K562 (cell line): Measurements from ENCODE around the gene MED16. TPM values are rescaled to one million over a fixed set of nuclear protein-coding genes. Genes with fewer than 3 reads are reported as not detected.
A peak's percentile ranks its signal among the peaks of the same experiment; 100 is the strongest.

Experiments
- CHD1 ChIP-seq: fragments of 200-600 bp; sonication (generic); IDR thresholded peaks from one replicate; pipeline ENCODE4 v1.6.1; 2012; ENCODE audit warnings: mild to moderate bottlenecking, moderate library complexity, low read length, inconsistent platforms
- FOXA1 ChIP-seq: fragments of 450-650 bp; IDR thresholded peaks from 2 replicates; pipeline ENCODE4 v1.6.1; 2016; ENCODE audit warnings: mild to moderate bottlenecking, borderline replicate concordance
- FOXK1 ChIP-seq: sonication (generic); formaldehyde crosslinking; IDR thresholded peaks from 2 replicates; pipeline ENCODE4 v1.8.0; 2022; ENCODE audit warnings: missing genetic modification reagents, mild to moderate bottlenecking, borderline replicate concordance
- RBM17 ChIP-seq: fragments of 200-400 bp; formaldehyde crosslinking; IDR thresholded peaks from 2 replicates; pipeline ENCODE4 v1.6.1; 2017; ENCODE audit warnings: low read depth, mild to moderate bottlenecking, low read length, borderline replicate concordance
- RCOR1 ChIP-seq, 2 experiments: IDR thresholded peaks; 2 replicates each; pipeline ENCODE4 v1.6.1; 2012; ENCODE audit warnings: low read depth in 2 of 2, low read length in 2 of 2, borderline replicate concordance in 1 of 2, improper control_type of control experiment in 1 of 2
- TAF15 ChIP-seq: fragments of 200-400 bp; formaldehyde crosslinking; IDR thresholded peaks from 2 replicates; pipeline ENCODE4 v1.6.1; 2017; ENCODE audit warnings: mild to moderate bottlenecking, low read depth, low read length, moderate library complexity
- TAF7 ChIP-seq: fragments of 450-650 bp; IDR thresholded peaks from 2 replicates; pipeline ENCODE4 v1.6.1; 2016; ENCODE audit warnings: missing genetic modification characterization, missing compliant biosample characterization
- ZBED1 ChIP-seq: IDR thresholded peaks from 2 replicates; pipeline ENCODE4 v1.6.1; 2014
- ZNF41 ChIP-seq: fragments of 250-450 bp; sonication (Bioruptor Pico); conservative IDR thresholded peaks from 2 replicates; pipeline ENCODE4 v1.4.0; 2020; ENCODE audit warnings: mild to moderate bottlenecking
- polyA plus RNA-seq, 8 experiments: library from polyadenylated mRNA; depleted of rRNA in 4 of 8; stranded (reverse) in 5 of 8; unstranded in 3 of 8; fragments of >200 nt; fragmentation: Nextera tagmentation in 2 of 8; fragmentation: Illumina TruSeq in 1 of 8; extraction: Ambion mirVana in 2 of 8; extraction: Trizol in 1 of 8; gene quantifications; 2 replicates each; pipeline versions ENCODE4 v1.2.1 to v1.2.3, GENCODE V29; 2011 to 2014; ENCODE audit warnings: inconsistent platforms in 1 of 8, missing spikeins in 1 of 8
- total RNA-seq, 7 experiments: library from RNA; depleted of rRNA in 6 of 7; stranded (reverse); fragments of >200 nt in 6 of 7; fragmentation: Illumina TruSeq in 2 of 7; extraction: Trizol in 2 of 7; gene quantifications; 2 replicates each; pipeline versions ENCODE4 v1.2.1 to v1.2.3, GENCODE V29; 2011 to 2021; ENCODE audit warnings: low replicate concordance in 1 of 7
- TF ChIP-seq, protein P1 (sequence below): fragments of 200-800 bp; sonication (Bioruptor generic); IDR thresholded peaks from 2 replicates; pipeline ENCODE4 v1.6.1; 2017; ENCODE audit warnings: missing genetic modification characterization, missing compliant biosample characterization
- TF ChIP-seq, protein P2 (sequence below): fragments of 250-450 bp; sonication (Bioruptor Pico); IDR thresholded peaks from 2 replicates; pipeline ENCODE4 v1.4.0; 2020; ENCODE audit warnings: mild to moderate bottlenecking, moderate library complexity, borderline replicate concordance
- TF ChIP-seq, protein P3 (sequence below): fragments of 200-800 bp; sonication (Bioruptor generic); IDR thresholded peaks from 2 replicates; pipeline ENCODE4 v1.6.1; 2017; ENCODE audit warnings: missing genetic modification characterization, missing compliant biosample characterization
- TF ChIP-seq, protein P4 (sequence below), 2 experiments: fragments of 450-650 bp; formaldehyde crosslinking in 1 of 2; IDR thresholded peaks; 2 replicates each; pipeline versions ENCODE4 v1.4.0 to v1.6.1; 2014 to 2020; ENCODE audit warnings: mild to moderate bottlenecking in 2 of 2, borderline replicate concordance in 1 of 2, low read depth in 1 of 2

Gene MED16
- total and polyA plus RNA-seq, 9 of the 15 experiments (the other 6 are each of a cell fraction or from before 2014, with no cell fraction given): 0.89 to 59.9 (median 8.6) TPM

DNA sequence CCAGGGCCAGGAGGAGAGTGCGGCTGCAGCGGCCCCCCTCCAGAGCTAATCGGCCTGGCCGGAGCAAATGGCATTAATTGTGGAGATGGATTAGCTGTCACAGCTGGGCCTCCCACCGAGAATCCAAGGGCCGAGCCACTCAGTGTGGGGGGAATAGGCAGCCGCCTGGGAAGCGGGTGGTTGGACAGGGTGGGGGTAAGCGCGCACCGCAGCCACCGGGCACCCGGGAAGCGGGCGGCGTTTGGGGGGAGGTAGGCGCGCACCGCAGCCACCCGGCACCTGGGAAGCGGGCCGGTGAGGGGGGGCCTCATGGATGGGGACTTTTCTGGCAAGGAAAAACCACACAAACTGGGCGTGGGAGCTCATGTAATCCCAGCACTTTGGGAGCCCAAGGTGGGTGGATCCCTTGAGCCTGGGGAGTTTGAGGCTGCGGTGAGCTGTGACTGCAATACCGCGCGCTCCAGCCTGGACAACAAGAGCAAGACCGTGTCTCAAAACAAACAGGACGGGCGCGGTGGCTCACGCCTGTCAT lies 10.3 kb upstream of the MED16 start (continued):
- TF ChIP-seq ZNF41: no peak
- TF ChIP-seq TAF15: no peak
- no peak for TF ChIP-seq FOXK1 (CRISPR knock-in tag)
- TF ChIP-seq, protein P1, sequence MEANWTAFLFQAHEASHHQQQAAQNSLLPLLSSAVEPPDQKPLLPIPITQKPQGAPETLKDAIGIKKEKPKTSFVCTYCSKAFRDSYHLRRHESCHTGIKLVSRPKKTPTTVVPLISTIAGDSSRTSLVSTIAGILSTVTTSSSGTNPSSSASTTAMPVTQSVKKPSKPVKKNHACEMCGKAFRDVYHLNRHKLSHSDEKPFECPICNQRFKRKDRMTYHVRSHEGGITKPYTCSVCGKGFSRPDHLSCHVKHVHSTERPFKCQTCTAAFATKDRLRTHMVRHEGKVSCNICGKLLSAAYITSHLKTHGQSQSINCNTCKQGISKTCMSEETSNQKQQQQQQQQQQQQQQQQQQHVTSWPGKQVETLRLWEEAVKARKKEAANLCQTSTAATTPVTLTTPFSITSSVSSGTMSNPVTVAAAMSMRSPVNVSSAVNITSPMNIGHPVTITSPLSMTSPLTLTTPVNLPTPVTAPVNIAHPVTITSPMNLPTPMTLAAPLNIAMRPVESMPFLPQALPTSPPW (CRISPR knock-in tag): peak; percentile 45
- no peak for TF ChIP-seq CHD1
- TF ChIP-seq TAF7: no peak
- TF ChIP-seq ZBED1: no peak
- no peak for TF ChIP-seq FOXA1
- TF ChIP-seq, protein P2, sequence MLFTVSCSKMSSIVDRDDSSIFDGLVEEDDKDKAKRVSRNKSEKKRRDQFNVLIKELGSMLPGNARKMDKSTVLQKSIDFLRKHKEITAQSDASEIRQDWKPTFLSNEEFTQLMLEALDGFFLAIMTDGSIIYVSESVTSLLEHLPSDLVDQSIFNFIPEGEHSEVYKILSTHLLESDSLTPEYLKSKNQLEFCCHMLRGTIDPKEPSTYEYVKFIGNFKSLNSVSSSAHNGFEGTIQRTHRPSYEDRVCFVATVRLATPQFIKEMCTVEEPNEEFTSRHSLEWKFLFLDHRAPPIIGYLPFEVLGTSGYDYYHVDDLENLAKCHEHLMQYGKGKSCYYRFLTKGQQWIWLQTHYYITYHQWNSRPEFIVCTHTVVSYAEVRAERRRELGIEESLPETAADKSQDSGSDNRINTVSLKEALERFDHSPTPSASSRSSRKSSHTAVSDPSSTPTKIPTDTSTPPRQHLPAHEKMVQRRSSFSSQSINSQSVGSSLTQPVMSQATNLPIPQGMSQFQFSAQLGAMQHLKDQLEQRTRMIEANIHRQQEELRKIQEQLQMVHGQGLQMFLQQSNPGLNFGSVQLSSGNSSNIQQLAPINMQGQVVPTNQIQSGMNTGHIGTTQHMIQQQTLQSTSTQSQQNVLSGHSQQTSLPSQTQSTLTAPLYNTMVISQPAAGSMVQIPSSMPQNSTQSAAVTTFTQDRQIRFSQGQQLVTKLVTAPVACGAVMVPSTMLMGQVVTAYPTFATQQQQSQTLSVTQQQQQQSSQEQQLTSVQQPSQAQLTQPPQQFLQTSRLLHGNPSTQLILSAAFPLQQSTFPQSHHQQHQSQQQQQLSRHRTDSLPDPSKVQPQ (CRISPR knock-in tag): no peak
- TF ChIP-seq, protein P3, sequence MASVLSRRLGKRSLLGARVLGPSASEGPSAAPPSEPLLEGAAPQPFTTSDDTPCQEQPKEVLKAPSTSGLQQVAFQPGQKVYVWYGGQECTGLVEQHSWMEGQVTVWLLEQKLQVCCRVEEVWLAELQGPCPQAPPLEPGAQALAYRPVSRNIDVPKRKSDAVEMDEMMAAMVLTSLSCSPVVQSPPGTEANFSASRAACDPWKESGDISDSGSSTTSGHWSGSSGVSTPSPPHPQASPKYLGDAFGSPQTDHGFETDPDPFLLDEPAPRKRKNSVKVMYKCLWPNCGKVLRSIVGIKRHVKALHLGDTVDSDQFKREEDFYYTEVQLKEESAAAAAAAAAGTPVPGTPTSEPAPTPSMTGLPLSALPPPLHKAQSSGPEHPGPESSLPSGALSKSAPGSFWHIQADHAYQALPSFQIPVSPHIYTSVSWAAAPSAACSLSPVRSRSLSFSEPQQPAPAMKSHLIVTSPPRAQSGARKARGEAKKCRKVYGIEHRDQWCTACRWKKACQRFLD (CRISPR knock-in tag): no peak
- TF ChIP-seq RBM17: no peak
- TF ChIP-seq, protein P4, sequence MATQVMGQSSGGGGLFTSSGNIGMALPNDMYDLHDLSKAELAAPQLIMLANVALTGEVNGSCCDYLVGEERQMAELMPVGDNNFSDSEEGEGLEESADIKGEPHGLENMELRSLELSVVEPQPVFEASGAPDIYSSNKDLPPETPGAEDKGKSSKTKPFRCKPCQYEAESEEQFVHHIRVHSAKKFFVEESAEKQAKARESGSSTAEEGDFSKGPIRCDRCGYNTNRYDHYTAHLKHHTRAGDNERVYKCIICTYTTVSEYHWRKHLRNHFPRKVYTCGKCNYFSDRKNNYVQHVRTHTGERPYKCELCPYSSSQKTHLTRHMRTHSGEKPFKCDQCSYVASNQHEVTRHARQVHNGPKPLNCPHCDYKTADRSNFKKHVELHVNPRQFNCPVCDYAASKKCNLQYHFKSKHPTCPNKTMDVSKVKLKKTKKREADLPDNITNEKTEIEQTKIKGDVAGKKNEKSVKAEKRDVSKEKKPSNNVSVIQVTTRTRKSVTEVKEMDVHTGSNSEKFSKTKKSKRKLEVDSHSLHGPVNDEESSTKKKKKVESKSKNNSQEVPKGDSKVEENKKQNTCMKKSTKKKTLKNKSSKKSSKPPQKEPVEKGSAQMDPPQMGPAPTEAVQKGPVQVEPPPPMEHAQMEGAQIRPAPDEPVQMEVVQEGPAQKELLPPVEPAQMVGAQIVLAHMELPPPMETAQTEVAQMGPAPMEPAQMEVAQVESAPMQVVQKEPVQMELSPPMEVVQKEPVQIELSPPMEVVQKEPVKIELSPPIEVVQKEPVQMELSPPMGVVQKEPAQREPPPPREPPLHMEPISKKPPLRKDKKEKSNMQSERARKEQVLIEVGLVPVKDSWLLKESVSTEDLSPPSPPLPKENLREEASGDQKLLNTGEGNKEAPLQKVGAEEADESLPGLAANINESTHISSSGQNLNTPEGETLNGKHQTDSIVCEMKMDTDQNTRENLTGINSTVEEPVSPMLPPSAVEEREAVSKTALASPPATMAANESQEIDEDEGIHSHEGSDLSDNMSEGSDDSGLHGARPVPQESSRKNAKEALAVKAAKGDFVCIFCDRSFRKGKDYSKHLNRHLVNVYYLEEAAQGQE (IDR thresholded peaks at IDR 0.05; ENCODE audit: borderline replicate concordance): no peak
- TF ChIP-seq, protein P4 (CRISPR knock-in tag; IDR thresholded peaks at IDR 0.05; ENCODE audit: low read depth): no peak
- no peak for TF ChIP-seq RCOR1 (IDR thresholded peaks at IDR 0.05; ENCODE audit: borderline replicate concordance in 1 of 2, low read depth in 2 of 2, low read length in 2 of 2)
